Effector CD4-positive, alpha-beta T cell (primary cell): ENCODE data around the gene OBP2A.
"Not testable (repeated sequence)": the region's sequence is repeated elsewhere in the genome, so short reads cannot be mapped to it uniquely, and the experiment has no call there.

Experiments
- DNase-seq: peaks from one replicate; pipeline ENCODE4 v3.0.0-alpha.2; 2020

OBP2A gene

DNA sequence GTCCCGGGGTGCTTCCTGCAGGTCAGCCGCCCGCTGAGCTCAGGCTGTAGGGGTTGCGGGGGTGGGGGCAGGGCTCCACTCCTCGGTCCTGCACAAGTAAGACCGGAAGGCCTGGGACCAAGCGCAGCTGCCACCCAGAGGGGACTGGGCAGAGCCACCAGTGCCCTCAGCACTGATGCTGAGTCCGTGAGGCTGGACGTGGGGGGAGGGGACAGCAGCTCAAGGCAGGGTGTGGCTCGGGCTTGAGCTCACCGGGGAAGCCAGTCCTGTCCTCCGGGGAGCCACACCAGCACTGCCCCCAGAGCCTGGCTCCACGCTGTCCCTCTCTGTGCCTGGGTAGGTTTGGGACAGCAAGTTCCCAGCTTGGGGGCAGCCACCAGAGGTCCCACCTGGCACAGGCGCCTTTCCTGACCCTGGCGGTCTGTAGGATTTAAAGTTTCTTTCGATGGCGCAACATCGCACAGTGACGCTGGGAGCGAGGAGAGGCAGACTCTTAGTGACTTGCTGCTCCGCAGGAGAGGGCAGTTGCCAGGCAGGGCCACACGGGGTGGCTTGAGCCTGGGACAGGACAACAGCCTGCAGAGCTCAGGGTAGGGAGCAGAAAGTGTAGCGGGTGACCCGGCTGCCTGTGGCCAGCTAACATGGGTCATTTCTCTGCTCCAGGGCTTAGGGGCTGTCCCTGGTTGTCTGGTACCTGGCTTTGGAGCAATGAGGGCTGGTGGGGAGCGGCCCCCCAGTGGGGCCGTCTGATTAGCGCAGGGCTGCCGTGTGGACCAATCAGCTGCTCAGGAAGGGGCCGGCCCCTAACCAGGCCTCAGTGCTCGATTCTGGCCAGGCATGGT lies 19.0 kb upstream of the OBP2A start:
- no peak for DNase-seq

DNA sequence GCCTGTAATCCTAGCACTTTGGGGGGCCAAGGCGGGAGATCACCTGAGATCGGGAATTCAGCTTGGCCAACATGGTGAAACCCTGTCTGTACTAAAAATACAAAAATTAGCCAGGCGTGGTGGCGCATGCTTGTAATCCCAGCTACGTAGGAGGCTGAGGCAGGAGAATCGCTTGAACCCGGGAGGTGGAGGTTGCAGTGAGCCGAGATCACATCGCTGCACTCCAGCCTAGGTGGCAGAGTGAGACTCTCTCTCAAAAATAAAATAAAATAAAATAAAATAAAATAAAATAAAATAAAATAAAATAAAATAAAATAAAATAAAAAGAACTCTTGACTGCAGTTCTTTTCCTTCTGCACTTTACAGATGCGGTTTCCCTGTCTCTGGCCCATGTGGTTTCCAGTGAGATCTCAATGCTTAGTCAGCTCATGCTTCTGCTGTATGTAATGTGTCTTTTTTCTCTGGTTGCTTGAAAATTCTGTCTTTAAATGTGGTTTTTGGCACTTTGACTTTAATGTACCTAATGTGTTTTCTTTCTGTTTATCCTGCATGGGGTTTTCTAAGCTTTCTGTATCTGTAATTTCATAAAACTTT lies 17.0 kb upstream of the OBP2A start:
- DNase-seq = not testable (repeated sequence)

DNA sequence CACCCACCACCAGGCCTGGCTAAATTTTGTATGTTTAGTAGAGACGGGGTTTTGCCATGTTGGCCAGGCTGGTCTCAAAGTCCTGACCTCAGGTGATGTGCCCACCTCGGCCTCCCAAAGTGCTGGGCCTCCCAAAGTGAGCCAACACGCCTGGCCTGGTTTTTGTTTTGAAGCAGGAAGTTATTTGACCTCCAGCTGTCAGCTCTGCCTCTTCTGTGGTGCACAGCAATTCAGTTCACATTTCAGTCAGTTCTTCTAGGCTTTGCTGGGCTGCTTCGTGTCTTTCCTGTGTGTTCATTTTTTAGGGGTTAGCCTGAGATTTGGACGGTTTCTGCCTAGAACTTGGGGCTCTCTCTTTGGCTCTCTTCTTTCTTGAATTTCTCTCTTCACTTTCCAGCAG lies 15.8 kb upstream of the OBP2A start:
- no peak for DNase-seq

DNA sequence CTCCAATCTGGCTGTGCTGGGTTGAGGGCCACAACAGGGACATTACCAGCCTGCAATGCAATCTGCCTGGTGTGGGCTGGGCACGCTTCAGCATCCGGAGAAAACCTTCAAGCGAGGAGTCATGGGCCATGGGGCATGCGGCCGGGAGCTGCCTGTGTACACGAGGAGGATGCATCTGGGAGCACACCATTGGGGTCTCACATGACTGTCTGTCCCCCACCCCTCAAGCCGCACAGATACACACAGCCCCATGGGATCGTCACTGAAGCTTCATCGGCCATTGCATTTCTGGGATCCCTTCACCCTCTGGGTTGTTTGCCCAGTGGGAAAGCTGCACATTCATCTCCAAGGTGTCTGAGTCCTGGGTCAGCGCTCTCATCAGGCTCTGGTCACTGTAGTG lies 14.8 kb upstream of the OBP2A start:
- no peak for DNase-seq

DNA sequence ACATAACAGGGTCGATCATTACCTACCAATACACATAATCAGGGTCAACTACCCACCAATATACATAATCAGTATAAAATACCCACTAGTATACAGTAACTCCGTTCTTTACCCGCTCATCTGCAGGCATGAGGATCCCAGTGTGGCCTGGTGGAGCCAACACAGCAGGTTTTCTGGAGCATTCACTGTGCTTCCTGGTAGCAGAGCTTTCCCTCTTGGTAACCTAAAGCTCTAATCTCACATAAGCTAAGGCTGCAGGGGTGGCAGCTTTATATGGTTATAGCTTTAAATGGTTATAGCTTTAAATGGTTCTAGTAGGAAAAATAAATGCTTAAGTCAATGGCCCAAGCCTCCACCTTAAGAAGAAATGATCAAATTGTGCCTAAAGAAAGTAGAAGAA lies 12.8 kb upstream of the OBP2A start:
- DNase-seq = no peak

DNA sequence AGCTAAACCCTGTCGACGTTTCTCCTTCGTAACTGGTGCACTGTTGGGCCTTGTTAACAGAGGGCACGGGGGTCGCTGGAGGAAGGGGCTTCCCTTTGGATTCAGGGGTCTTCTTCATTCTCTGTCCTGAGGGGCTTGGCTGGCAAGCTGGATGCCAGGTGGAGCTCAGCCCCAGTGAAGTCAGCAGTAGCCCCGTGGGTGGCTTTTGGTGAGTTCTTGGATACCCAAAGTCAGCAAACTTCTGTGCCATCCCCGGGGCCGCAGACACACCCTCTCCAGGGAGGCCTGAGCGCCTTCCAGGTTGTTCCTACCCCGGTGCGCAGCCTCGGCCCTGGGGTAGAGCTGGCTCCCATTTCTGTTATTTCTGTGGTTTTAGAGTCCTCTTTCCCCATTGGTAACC lies 12.3 kb upstream of the OBP2A start:
- DNase-seq = no peak

DNA sequence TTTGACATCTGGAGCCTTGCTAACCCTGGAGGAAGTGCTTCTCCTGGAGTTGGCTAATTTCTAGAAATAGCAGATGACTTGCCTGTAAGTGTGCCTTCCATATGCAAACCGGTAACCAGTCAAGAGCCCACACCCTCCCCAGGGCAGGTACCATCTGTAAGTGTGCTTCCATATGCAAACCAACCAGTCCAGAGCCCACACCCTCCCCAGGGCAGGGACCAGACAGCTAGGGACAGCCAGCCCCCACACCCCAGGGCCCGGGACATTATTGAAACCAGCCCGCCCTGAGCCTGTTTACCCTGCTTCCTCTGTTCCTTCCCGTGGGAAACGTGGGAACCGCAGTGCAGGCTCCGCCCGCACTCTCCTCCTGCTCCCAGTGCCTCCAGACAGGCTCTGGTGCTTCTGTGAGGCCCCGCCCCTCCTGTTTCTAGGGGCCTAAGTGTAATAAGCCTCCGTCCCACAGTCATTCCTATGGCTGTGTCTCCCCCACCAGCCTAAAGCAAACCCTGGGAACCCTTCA lies 11.7 kb upstream of the OBP2A start:
- not testable (repeated sequence) for DNase-seq

DNA sequence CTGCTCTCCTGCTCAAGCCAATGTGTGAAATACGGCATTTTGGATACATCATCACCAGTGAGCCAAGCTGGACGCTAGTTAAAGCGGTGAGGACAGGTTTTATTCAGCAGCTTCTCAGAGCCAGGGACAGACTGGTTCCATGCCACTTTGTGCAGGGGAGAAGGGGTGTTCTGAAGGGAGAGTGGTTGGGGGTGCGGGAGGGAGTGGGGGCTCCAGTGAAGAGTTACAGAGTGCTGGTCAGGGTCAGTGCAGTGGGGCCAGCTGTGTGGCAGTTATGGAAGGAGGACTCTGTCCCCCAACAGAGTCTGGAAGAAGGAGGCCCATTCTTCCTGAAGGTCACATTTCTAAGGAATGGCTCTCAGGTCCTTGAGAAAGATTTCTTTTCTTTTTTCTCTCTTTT lies 11.1 kb upstream of the OBP2A start:
- DNase-seq = not testable (repeated sequence)

DNA sequence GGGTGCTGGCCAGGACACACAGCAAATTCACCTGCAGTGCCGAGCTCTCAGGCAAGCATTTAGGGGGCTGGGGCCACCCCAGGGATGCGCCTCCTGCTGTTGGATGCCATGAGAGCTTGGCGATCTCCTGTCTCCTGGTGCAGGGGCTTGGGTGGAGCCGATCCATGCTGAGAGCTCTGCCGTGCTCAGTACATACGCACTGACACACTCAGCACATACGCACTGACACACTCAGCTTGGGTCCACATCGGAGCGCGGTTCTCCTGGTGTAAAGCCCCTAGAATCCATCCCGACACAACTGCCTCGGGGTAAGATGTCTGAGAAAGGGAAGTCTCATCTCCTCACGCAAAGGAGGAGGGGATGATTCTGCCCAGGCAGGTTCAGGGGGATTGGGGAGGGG lies 10.3 kb upstream of the OBP2A start:
- DNase-seq = not testable (repeated sequence)

DNA sequence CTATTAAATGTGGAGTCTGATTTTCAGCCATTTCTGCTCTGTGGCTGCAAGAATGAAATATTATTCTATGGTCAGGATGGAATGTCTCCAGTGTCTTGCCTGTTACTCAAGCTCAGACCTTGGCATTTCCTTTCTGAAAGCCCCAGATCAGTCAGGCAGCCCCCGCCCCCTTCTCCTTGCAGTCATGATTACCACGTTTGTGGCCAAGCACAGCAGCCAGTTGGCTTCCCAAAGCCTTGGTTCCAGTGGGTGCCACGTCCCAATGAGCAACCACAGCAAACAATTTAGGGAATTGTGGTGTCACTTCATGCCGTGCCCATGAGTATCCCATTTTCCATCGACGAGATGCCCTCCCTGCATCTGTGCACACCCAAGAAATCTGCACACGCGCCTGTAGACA lies 9.7 kb upstream of the OBP2A start:
- no peak for DNase-seq

DNA sequence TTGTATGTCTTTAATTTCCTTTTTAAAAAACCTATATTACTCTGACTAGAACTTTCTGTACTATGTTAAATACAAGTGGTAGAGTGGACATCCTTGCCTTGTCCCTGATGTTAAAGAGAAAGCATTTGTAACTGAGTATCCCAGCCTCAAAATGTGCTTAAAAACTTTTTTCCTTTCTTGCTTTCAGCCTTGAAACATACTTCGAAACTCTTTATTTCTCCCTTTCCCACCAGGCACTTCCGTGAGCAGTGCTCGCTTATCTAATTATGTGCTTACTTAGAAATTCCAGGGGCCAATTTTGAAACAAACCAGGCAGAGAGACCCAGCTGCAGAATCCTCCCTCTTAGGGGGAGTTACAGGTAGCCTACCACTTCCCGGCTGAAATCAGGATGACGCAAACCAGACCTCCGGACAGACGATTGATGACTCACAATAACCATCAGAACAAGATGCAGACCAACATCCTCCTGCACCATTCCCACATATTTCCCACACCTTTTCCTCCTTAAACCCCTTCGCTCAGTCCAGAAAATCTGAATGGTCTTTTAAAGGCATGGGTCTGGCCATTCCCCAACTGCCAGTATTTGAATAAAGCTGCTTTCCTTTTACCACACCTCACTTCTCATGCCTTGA lies 2.5 kb upstream of the OBP2A start:
- DNase-seq = not testable (repeated sequence)

DNA sequence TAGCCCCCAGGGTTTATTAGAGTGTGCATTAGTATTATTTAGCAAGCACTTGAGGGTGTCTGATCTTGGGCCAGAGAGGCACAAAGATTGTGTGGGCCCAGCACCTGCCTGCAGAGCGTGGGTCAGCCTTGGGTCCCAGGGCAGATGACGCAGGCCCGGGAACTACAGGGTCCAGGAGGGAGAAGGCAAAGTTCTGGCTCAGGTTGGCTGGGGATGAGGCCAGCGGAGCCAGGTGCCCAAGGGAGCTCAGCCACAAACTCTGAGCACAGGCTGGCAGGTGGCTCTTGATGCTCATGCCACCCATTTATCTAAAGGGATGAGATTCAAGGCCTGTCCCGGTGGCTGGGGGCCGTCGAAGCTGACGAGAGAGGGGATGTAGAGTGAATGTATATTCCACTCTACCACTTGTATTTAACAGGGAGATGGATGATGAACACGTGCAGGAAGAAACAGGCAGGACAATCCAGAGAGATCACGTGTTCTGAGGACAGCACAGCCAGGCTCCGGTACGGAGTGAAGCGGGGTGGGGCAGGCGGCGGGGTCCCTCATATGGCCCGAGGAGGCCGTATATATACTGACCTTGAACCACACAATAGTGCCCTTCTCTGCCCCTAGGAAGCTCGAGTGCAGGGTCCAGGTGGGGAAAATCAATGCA lies 818 bp upstream of the OBP2A start:
- no peak for DNase-seq

DNA sequence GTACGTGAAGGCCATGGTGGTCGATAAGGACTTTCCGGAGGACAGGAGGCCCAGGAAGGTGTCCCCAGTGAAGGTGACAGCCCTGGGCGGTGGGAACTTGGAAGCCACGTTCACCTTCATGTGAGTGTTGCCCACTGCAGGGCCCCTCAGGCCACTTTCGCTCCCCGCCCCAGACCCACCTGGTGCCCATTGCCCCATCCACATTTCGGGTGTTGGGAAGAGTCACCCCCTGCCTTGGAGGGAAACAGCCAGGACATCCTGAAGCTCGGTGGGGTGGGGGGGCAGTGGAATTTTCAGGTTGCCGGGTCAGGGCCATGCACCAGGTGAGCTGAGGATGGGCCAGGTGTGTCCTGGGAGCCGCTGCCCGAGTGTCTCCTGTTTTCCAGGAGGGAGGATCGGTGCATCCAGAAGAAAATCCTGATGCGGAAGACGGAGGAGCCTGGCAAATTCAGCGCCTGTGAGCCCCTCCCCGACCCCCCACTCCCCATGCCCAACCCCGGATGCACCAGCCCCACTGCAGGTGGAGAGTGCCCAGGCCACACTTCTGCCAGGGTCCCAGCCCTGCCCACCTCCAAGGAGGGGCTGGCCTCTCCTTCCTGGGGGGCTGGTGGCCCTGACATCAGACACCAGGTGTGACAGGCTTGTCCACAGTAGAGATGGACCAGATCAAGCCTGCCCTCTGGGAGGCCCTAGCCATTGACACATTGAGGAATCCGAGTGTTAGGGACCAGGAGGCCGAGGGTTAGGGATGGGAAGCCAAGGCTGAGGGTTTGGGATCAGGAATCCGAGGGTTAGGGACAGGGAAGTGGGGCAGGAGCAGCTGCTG lies 1.1 kb downstream of the OBP2A start:
- DNase-seq = not testable (repeated sequence)

DNA sequence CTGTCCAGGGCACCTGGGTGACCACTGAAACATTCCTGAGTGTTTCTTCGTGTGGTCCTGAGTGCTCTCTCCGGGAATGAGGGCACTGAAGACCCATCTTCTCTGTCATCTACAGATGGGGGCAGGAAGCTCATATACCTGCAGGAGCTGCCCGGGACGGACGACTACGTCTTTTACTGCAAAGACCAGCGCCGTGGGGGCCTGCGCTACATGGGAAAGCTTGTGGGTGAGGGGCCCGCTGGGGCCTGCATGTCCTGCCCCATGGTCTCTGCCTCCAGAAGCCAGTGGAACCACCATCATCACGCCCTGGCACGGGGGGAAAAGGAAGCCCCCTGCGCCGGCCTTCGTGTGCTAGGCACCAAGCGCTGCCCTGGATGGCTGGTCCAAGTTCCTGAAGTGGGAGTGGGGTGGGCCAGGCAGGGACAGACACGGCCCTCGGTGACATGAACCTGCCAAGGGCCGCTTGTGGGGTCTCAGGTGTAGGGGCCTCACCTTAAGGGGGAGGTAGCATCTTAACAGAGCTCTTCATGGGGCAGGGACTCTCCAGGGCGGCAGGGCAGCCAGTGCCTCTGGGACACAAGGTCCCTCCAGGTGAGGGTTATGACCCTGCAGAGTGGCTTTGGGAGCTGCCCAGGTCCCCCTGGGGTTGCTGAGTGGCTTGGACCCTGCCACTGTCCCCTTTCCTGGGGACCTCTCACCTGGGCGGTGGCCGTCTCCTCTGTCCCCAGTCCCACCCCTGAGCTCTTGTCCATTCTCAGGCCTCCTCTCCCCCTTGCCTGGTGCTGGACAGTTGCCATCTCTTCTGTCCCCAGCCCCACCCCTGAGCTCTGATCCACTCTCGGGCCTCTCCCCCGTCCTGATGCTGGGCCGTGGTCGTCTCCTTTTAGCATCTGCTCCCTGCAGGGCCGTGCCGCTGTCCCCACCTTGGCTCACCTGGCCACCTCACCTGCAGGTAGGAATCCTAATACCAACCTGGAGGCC lies 2.1 kb downstream of the OBP2A start:
- DNase-seq = no peak

DNA sequence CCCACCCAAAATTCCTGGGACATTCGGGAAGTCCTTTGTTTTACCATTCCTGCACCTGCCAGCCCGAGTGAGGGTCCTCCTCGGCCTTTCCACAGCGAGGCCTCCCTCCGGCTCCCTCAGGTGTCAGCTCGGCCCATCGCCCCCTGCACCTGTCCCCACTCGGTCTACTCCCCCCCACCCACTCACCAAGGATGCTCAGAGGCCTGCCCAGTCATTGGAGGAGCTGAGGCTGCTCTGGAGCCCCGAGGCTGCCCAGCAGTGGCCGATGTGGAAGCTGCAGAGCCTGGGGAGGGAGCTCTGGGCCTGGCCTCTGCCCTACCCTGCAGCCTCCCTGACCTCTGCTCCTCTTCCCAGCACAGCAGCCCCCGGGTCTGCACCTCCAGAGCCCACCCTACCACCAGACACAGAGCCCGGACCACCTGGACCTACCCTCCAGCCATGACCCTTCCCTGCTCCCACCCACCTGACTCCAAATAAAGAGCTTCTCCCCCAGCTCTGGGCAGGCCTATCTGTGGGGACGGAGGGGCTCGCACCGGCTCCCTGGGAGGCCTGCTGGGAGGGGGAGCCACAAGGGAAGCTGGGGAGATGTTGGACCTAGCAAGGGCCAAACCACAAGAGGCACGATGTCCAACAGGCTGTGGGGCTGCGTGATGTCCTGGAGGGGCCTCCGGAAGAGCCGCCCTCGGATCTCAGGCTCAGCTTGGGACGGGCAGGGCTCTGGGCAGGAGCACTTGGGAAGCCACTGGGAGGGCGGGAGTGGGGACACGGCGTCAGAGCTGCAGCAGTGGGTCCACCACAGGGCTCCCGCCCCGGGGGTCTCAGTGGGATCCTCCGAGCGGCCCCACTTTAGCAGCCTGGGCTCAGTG lies 3.8 kb downstream of the OBP2A start:
- not testable (repeated sequence) for DNase-seq

DNA sequence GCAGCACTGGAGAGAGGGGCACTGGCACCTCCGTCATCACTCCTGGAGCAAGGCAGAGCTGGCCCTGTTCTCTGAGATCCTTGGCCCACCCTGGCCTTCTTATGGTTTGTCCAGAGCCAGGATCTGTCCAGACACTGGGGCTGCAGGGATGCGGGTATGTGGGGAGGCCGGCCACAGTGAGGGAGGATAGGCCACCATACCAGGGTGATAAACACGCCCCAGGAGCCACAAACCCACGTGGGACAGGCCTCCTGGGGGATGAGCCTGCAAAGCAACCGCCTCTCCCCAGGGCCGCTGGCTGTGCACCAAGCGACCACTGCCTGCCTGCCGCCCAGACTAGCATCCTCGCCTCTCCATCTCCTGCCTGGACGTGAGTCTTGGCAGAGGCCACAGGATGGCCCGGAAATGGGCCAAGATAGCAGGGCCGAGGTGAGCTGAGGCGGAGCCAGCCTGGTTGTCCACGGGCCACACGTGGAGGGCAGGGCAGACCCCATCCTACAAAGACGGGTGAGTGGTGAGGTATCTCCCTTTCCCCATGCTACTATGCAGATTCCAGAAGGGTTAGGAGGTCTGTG lies 4.5 kb downstream of the OBP2A start:
- DNase-seq = no peak

DNA sequence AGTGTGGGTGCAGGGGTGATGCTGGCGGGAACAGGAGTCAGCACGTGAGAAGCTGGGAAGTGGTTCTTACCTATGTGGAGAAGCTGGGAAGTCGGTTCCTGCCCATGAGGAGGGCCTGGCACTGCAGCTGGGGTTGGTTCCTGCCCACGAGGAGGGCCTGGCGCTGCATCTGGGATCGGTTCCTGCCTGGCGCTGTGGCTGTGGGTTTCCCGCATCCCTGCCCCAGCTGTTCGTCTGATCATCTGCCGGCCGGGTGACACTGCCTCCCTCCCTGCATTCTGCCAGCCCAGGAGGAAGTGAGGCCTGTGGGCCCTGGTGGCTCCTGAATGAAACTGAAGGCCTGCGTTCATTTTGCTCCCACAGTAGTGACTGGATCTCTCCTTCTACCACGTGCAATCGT lies 5.1 kb downstream of the OBP2A start:
- DNase-seq = no peak

DNA sequence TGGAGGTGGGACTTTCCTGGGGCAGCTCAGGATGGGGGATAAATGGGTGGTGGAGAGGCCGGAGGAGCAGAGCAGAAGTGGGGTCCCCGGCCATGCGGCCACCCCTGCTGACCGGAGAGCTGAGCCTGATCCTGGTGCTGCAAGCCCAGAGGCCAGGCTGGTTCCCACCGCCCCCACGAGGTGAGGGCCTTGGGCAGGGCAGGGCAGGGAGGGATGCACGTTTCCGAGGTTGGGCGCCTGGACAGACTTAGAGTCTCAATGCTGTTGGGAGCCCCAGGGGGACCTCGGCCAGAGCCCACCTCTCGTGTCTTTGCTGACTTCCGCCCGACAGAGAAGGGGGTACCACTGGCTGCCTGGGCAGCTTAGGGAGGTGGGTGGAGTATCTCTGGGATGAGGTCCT lies 5.5 kb downstream of the OBP2A start:
- no peak for DNase-seq

DNA sequence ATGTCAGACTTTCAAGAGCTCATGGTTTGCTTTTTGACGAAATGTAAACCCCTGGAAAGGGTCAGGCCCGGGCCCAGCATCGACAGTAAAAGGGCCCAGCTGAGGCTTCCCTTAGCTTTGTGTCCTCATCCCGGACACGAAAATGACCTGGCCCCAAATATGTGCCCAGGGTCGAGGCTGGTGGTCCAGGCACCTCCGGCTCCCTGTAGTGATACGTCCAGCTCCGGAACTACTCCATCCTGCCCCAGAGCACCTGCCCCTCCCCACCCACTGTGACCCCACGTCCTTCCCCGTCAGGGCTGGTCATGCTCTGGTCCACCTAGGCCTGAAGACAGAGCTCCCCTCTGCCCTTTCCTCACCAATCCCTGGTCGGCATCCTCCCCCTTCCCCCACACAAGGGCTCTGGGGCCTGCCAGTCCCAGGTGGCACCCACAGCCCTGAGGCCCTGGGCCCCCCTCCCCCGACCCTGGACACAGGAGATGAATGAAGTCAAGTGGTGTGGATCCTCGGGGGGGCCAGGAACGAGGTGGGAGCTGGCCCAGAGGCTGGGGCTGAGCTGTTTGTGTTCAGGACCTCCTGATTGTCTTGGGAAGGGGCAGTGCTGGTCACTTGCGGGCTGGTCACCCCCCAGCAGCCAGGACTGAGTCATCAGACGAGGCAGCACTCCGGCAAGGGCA lies 6.2 kb downstream of the OBP2A start:
- no peak for DNase-seq
